K562 (cell line): ENCODE data around the gene PACSIN1. TPM values are rescaled to one million over a fixed set of nuclear protein-coding genes. Genes with fewer than 3 reads are reported as not detected.

Experiments used
- ATAC-seq: fragments of 200-7000 bp; cut with Tn5 transposase; 3 replicates; pipeline ENCODE4 v1.9.1; 2020; ENCODE audit warnings: moderate library complexity
- BruUV-seq: library from RNA; stranded (reverse); fragments of 400-500 nt; replicated peaks from 2 replicates; lab custom pipeline; 2021; lab: Mats Ljungman, UMichigan
- CTCF ChIA-PET: fragments of 300-600 bp; formaldehyde crosslinking; extraction: SDS; loops from one replicate; lab custom pipeline; 2021; ENCODE audit warnings: low intra/inter-chr PET ratio; lab: Yijun Ruan, JAX
- POLR2A ChIA-PET: fragments of 300-600, 350-650 bp; sonication (Branson Sonifier 250); formaldehyde crosslinking; extraction: SDS; loops from one replicate; lab custom pipeline; 2021; ENCODE audit warnings: antibody characterized with exemption, inconsistent platforms; lab: Yijun Ruan, JAX
- DNase-seq, 4 experiments: peaks; one replicate each; pipeline versions ENCODE4 v3.0.0 to v3.0.0-alpha.2; 2011 to 2018; ENCODE audit warnings: low spot score in 3 of 4, mixed read lengths in 3 of 4; ENCODE audit errors: extremely low read depth in 1 of 4
- FAIRE-seq: peaks from 2 replicates; lab custom pipeline; 2011; peaks lifted over from hg19 to GRCh38; lab: Jason Lieb, UNC
- H2AFZ ChIP-seq: 2 replicates; pipeline ENCODE4 v1.6.0; 2011; ENCODE audit warnings: low read depth, low read length, control low read depth, inconsistent platforms
- H3K27ac ChIP-seq: fragments of 200-600 bp; 3 replicates; pipeline ENCODE4 v1.8.0; 2011; ENCODE audit warnings: low read depth, mild to moderate bottlenecking, control low read depth, inconsistent platforms, low read length, moderate library complexity, mixed read lengths; ENCODE audit errors: extremely low read depth
- H3K27me3 ChIP-seq, 2 experiments: fragments of 300-600 bp in 1 of 2; 2 replicates in 1 of 2; 3 replicates in 1 of 2; pipeline versions ENCODE4 v1.6.0 to v1.8.0; 2011; ENCODE audit warnings: inconsistent platforms in 2 of 2, low read length in 2 of 2, mild to moderate bottlenecking in 1 of 2, mixed read lengths in 1 of 2, moderate library complexity in 1 of 2; ENCODE audit not compliant: control insufficient read depth in 2 of 2, insufficient read depth in 2 of 2
- H3K36me3 ChIP-seq: fragments of 300-600 bp; 3 replicates; pipeline ENCODE4 v1.8.0; 2011; ENCODE audit warnings: mild to moderate bottlenecking, low read length, inconsistent platforms; ENCODE audit not compliant: control insufficient read depth, insufficient read depth
- H3K4me1 ChIP-seq, 2 experiments: fragments of 200-600 bp in 1 of 2; replicated peaks in 1 of 2; 2 replicates in 1 of 2; 3 replicates in 1 of 2; pipeline versions ENCODE4 v1.5.1 to v1.8.0; 2011; ENCODE audit warnings: inconsistent platforms in 2 of 2, low read length in 2 of 2, mild to moderate bottlenecking in 1 of 2, mixed read lengths in 1 of 2, moderate library complexity in 1 of 2; ENCODE audit not compliant: control insufficient read depth in 2 of 2, insufficient read depth in 2 of 2
- H3K4me2 ChIP-seq: 2 replicates; pipeline ENCODE4 v1.6.1; 2011; ENCODE audit warnings: low read length, control low read depth, inconsistent platforms, mixed read lengths; ENCODE audit not compliant: insufficient read depth
- H3K4me3 ChIP-seq: fragments of 200-600 bp; sonication (generic), shearing (Covaris generic); 2 replicates; pipeline ENCODE4 v1.5.1; 2016; ENCODE audit warnings: control low read depth, inconsistent platforms
- H3K79me2 ChIP-seq: fragments of 200-600 bp; 3 replicates; pipeline ENCODE4 v1.8.0; 2011; ENCODE audit warnings: low read length, inconsistent platforms; ENCODE audit not compliant: control insufficient read depth, insufficient read depth
- H3K9ac ChIP-seq, 2 experiments: 2 replicates each; pipeline versions ENCODE4 v1.6.0 to v1.6.1; 2011; ENCODE audit warnings: low read depth in 2 of 2, low read length in 2 of 2, control low read depth in 1 of 2, inconsistent platforms in 1 of 2, mild to moderate bottlenecking in 1 of 2, mixed read lengths in 1 of 2; ENCODE audit not compliant: insufficient read depth in 1 of 2
- H3K9me1 ChIP-seq: one replicate; pipeline ENCODE4 v1.6.0; 2011; ENCODE audit warnings: inconsistent platforms, mild to moderate bottlenecking, low read length, moderate library complexity; ENCODE audit not compliant: control insufficient read depth, insufficient read depth
- H3K9me3 ChIP-seq: replicated peaks from 2 replicates; pipeline ENCODE4 v1.5.1; 2011; ENCODE audit warnings: low read depth, low read length, inconsistent platforms; ENCODE audit not compliant: control insufficient read depth, insufficient read depth
- H4K20me1 ChIP-seq: replicated peaks from 2 replicates; pipeline ENCODE4 v1.6.1; 2011; ENCODE audit warnings: low read length, inconsistent platforms, mixed read lengths; ENCODE audit not compliant: control insufficient read depth, insufficient read depth
- CBFB ChIP-seq: sonication (generic); formaldehyde crosslinking; IDR thresholded peaks from 2 replicates; pipeline ENCODE4 v1.4.0; 2020; ENCODE audit warnings: mild to moderate bottlenecking, missing genetic modification reagents
- CBX8 ChIP-seq: fragments of 200-600 bp; sonication (generic); IDR thresholded peaks from 2 replicates; pipeline ENCODE4 v1.6.1; 2012; ENCODE audit warnings: borderline replicate concordance, mixed run types, low read depth, mild to moderate bottlenecking, moderate library complexity, mixed read lengths, low read length, control low read depth, inconsistent platforms; ENCODE audit not compliant: poor library complexity, severe bottlenecking; ENCODE audit errors: extremely low read depth
- EGR1 ChIP-seq: fragments of 450-650 bp; conservative IDR thresholded peaks from 2 replicates; pipeline ENCODE4 v1.6.1; 2017; ENCODE audit warnings: mild to moderate bottlenecking
- GTF2E2 ChIP-seq: fragments of 200-800 bp; sonication (Bioruptor generic); IDR thresholded peaks from 2 replicates; pipeline ENCODE4 v1.6.1; 2016; ENCODE audit warnings: missing genetic modification characterization, missing compliant biosample characterization
- KLF10 ChIP-seq: fragments of 250-450 bp; sonication (Bioruptor Pico); IDR thresholded peaks from 2 replicates; pipeline ENCODE4 v1.6.1; 2021; ENCODE audit warnings: matching md5 sums
- SMARCE1 ChIP-seq: fragments of 450-650 bp; IDR thresholded peaks from 2 replicates; pipeline ENCODE4 v1.7.1; 2016; ENCODE audit warnings: mild to moderate bottlenecking
- SP1 ChIP-seq: sonication (generic); formaldehyde crosslinking; IDR thresholded peaks from 2 replicates; pipeline ENCODE4 v1.8.1; 2022; ENCODE audit warnings: mild to moderate bottlenecking, missing genetic modification reagents
- ZBTB34 ChIP-seq: fragments of 250-450 bp; sonication (Bioruptor Pico); IDR thresholded peaks from 2 replicates; pipeline ENCODE4 v1.8.0; 2021; ENCODE audit warnings: mild to moderate bottlenecking, moderate library complexity
- ZNF766 ChIP-seq: fragments of 200-800 bp; sonication (Bioruptor generic); conservative IDR thresholded peaks from 2 replicates; pipeline ENCODE4 v1.6.1; 2016; ENCODE audit warnings: missing genetic modification characterization, missing compliant biosample characterization
- ZNF79 ChIP-seq: fragments of 250-450 bp; sonication (Bioruptor Pico); IDR thresholded peaks from 2 replicates; pipeline ENCODE4 v1.4.0; 2020; ENCODE audit warnings: low read depth, mild to moderate bottlenecking, moderate library complexity
- WGBS: fragments of 100-300 bp; shearing (Covaris generic); methylation state at CpG from one replicate; pipeline ENCODE4 v1.1.6; 2016; ENCODE audit warnings: low coverage, mixed read lengths; ENCODE audit not compliant: insufficient coverage; ENCODE audit errors: missing lambda C conversion rate; 5-methylcytosine and 5-hydroxymethylcytosine counted together
- in situ Hi-C: fragments of 300-500 bp; cut with MboI; formaldehyde crosslinking; loops from 4 replicates; pipeline ENCODE4 v1.15.0; 2018; ENCODE audit warnings: inconsistent platforms, mixed read lengths
- intact Hi-C: fragments of 100-400 bp; cut with micrococcal nuclease; formaldehyde crosslinking; loops from 2 replicates; pipeline ENCODE4 v1.14.2; 2022
- polyA plus RNA-seq, 8 experiments: library from polyadenylated mRNA; depleted of rRNA in 4 of 8; stranded (reverse) in 5 of 8; unstranded in 3 of 8; fragments of >200 nt; fragmentation: Nextera tagmentation in 2 of 8; fragmentation: Illumina TruSeq in 1 of 8; extraction: Ambion mirVana in 2 of 8; extraction: Trizol in 1 of 8; gene quantifications; 2 replicates each; pipeline versions ENCODE4 v1.2.1 to v1.2.3, GENCODE V29; 2011 to 2014; ENCODE audit warnings: inconsistent platforms in 1 of 8, missing spikeins in 1 of 8
- total RNA-seq, 7 experiments: library from RNA; depleted of rRNA in 6 of 7; stranded (reverse); fragments of >200 nt in 6 of 7; fragmentation: Illumina TruSeq in 2 of 7; extraction: Trizol in 2 of 7; gene quantifications; 2 replicates each; pipeline versions ENCODE4 v1.2.1 to v1.2.3, GENCODE V29; 2011 to 2021; ENCODE audit warnings: low replicate concordance in 1 of 7
- TF ChIP-seq, protein P1 (sequence below): fragments of 450-650 bp; IDR thresholded peaks from 2 replicates; pipeline ENCODE4 v1.6.1; 2016

The PACSIN1 gene
- total and polyA plus RNA-seq, 9 of the 15 experiments (the other 6 are each of a cell fraction or from before 2014, with no cell fraction given): 0.01 to 1.7 (median 0.45) TPM

DNA sequence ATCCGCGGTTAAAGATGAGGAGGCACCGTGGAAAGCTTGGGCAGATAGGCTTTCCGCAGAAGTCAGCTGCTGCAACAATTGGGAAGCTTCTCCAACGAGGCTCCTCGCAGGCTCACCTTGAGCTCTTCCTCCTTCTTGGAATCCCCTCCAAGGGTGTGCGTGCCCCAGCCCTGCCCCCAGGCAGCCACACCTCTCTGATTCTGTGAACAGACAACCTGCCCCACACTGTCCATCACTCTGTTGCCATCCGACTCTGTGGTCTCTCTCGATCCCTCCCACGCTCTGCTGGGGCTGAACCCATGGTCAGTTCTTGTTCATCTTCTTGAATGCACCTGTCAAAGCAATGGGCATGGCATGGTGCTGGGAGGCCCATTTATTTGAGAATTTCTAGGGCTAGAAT, 31.5 kb downstream of the PACSIN1 start:
- no peak overlapping the region for H2AFZ ChIP-seq
- peak; percentile 46; the same call in 2 of the 3 replicates for ATAC-seq
- ChIA-PET CTCF (no interaction called here), POLR2A (interaction anchor here (0.7 to 1.4 kb wide), 3 partner anchors 8 to 623 kb away, joined by 3 read pairs; no protein-coding TSS in a partner anchor)
- no TSS peak for BruUV-seq
- FAIRE-seq: no peak
- TF ChIP-seq ZBTB34 (no peak), CBX8 (no peak), SP1 (CRISPR knock-in tag) (no peak), GTF2E2 (tag) (no peak), ZNF79 (CRISPR knock-in tag) (no peak), CBFB (CRISPR knock-in tag) (no peak), KLF10 (no peak), SMARCE1 (no peak), EGR1 (0 out of 2 replicates have a peak, but pooled peaks have one; percentile 28), ZNF766 (CRISPR knock-in tag) (no peak)
- TF ChIP-seq, protein P1, sequence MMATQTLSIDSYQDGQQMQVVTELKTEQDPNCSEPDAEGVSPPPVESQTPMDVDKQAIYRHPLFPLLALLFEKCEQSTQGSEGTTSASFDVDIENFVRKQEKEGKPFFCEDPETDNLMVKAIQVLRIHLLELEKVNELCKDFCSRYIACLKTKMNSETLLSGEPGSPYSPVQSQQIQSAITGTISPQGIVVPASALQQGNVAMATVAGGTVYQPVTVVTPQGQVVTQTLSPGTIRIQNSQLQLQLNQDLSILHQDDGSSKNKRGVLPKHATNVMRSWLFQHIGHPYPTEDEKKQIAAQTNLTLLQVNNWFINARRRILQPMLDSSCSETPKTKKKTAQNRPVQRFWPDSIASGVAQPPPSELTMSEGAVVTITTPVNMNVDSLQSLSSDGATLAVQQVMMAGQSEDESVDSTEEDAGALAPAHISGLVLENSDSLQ: 0 out of 2 replicates have a peak, but pooled peaks have one; percentile 26
- H3K4me3 ChIP-seq: no peak overlapping the region
- no peaks in the 10 kb centered on the region; a peak in 2 of 5 replicates for H3K4me1 ChIP-seq
- 15% methylated on average over 10 of the region's 10 CpGs for whole genome bisulfite sequencing
- H3K4me2 ChIP-seq: no peak overlapping the region
- in situ Hi-C loops (no loop called here), intact Hi-C loops (no loop called here)
- peaks cover 7% of the 10 kb centered on the region for H3K9me3 ChIP-seq
- no peaks in the 10 kb centered on the region for H3K36me3 ChIP-seq
- H3K79me2 ChIP-seq: no peaks in the 10 kb centered on the region
- peak in 1 of 4 experiments; percentile 41 for DNase-seq
- H3K27ac ChIP-seq: no peak overlapping the region
- H4K20me1 ChIP-seq: no peaks in the 10 kb centered on the region
- 0 out of 4 replicates have a peak overlapping the region, but pooled peaks of 1 of the 2 experiments have one; percentile 1 for H3K9ac ChIP-seq
- no peaks in the 10 kb centered on the region for H3K9me1 ChIP-seq
- no peaks in the 10 kb centered on the region for H3K27me3 ChIP-seq
